SU-DHL-6 (cell line): Measurements from ENCODE around the gene MINDY1.

Experiments
- EZH2phosphoT487 ChIP-seq: fragments of 200-600 bp; sonication (generic), shearing (Covaris generic); conservative IDR thresholded peaks from 2 replicates; pipeline ENCODE4 v1.6.1; 2018; ENCODE audit warnings: mild to moderate bottlenecking, antibody characterized with exemption, low read length, moderate library complexity, mixed read lengths
- TF ChIP-seq, protein P1 (sequence below): fragments of 200-600 bp; sonication (generic); IDR thresholded peaks from one replicate; pipeline ENCODE4 v1.5.1; 2017; ENCODE audit warnings: antibody characterized with exemption, mild to moderate bottlenecking, low read length, moderate library complexity; ENCODE audit not compliant: insufficient read depth, poor library complexity, severe bottlenecking

DNA sequence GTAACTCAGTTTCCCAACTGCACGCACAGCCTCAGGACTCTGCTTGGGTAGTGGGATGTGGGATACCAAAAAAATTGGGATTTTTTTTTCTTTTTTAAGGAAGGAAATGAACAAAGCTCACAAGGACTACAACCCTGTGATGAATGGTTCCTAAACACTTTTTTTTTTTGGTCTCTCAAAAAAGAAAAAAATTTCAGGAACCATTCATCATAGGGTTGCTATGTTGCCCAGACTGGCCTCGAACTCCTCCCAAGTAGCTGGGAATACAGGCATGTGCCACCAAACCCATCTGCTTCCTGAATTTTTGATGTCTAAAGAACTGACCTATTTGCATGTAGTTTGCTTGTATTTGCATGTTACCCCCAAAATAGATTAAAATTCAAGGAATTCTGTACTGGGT lies 6.8 kb downstream of the MINDY1 start:
- TF ChIP-seq, protein P1, sequence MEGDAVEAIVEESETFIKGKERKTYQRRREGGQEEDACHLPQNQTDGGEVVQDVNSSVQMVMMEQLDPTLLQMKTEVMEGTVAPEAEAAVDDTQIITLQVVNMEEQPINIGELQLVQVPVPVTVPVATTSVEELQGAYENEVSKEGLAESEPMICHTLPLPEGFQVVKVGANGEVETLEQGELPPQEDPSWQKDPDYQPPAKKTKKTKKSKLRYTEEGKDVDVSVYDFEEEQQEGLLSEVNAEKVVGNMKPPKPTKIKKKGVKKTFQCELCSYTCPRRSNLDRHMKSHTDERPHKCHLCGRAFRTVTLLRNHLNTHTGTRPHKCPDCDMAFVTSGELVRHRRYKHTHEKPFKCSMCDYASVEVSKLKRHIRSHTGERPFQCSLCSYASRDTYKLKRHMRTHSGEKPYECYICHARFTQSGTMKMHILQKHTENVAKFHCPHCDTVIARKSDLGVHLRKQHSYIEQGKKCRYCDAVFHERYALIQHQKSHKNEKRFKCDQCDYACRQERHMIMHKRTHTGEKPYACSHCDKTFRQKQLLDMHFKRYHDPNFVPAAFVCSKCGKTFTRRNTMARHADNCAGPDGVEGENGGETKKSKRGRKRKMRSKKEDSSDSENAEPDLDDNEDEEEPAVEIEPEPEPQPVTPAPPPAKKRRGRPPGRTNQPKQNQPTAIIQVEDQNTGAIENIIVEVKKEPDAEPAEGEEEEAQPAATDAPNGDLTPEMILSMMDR = no peak
- no peak for TF ChIP-seq EZH2phosphoT487
